M059J (cell line): ENCODE data around the gene NAXE. TPM values are rescaled to one million over a fixed set of nuclear protein-coding genes. Genes with fewer than 3 reads are reported as not detected.

ENCODE experiments used
- total RNA-seq: library from RNA; depleted of rRNA; stranded (reverse); fragments of >200 nt; shearing (Covaris generic); gene quantifications from 2 replicates; pipeline ENCODE4 v1.2.3, GENCODE V29; 2014; rRNA removed

The NAXE gene
- total RNA-seq, 1 experiment from 2014 or later, result 120 TPM

Other genes starting within 250 kb of the NAXE start
- gene RHBG, start 222.6 kb upstream of the NAXE start, total RNA-seq, result not detected in 2 replicates
- 10.6 and 26.3 TPM in 2 replicates for gene MEF2D, start 91.0 kb upstream of the NAXE start, total RNA-seq
- 23.7 and 40.5 TPM in 2 replicates for gene IQGAP3, start 19.2 kb upstream of the NAXE start, total RNA-seq
- gene TTC24, start 12.1 kb upstream of the NAXE start, total RNA-seq, result not detected in 2 replicates
- gene GPATCH4, start 9.7 kb downstream of the NAXE start, total RNA-seq, result 16.9 and 20.7 TPM in 2 replicates
- gene HAPLN2, start 27.6 kb downstream of the NAXE start, total RNA-seq, result not detected in 2 replicates
- not detected in 2 replicates for gene BCAN, start 50.3 kb downstream of the NAXE start, total RNA-seq
- gene NES, start 85.6 kb downstream of the NAXE start, total RNA-seq, result 0.02 and 0.37 TPM in 2 replicates
- gene CRABP2, start 113.8 kb downstream of the NAXE start, total RNA-seq, result 21.1 and 31.9 TPM in 2 replicates
- gene METTL25B, start 136.7 kb downstream of the NAXE start, total RNA-seq, result 12.2 and 23.3 TPM in 2 replicates
- gene ISG20L2, start 137.0 kb downstream of the NAXE start, total RNA-seq, result 27.0 and 27.8 TPM in 2 replicates
- 48.1 and 61.7 TPM in 2 replicates for gene MRPL24, start 149.3 kb downstream of the NAXE start, total RNA-seq
- 211 and 264 TPM in 2 replicates for gene HDGF, start 159.9 kb downstream of the NAXE start, total RNA-seq
- gene PRCC, start 175.8 kb downstream of the NAXE start, total RNA-seq, result 38.4 and 41.9 TPM in 2 replicates
- 0.71 TPM in 1 of 2 replicates, not detected in the other for gene SH2D2A, start 225.1 kb downstream of the NAXE start, total RNA-seq